ENCODE measurements around the gene ANAPC16.
A peak's percentile ranks its signal among the peaks of the same experiment; 100 is the strongest.
"Not testable (repeated sequence)": the region's sequence is repeated elsewhere in the genome, so short reads cannot be mapped to it uniquely, and the experiment has no call there.

Gene ANAPC16

DNA sequence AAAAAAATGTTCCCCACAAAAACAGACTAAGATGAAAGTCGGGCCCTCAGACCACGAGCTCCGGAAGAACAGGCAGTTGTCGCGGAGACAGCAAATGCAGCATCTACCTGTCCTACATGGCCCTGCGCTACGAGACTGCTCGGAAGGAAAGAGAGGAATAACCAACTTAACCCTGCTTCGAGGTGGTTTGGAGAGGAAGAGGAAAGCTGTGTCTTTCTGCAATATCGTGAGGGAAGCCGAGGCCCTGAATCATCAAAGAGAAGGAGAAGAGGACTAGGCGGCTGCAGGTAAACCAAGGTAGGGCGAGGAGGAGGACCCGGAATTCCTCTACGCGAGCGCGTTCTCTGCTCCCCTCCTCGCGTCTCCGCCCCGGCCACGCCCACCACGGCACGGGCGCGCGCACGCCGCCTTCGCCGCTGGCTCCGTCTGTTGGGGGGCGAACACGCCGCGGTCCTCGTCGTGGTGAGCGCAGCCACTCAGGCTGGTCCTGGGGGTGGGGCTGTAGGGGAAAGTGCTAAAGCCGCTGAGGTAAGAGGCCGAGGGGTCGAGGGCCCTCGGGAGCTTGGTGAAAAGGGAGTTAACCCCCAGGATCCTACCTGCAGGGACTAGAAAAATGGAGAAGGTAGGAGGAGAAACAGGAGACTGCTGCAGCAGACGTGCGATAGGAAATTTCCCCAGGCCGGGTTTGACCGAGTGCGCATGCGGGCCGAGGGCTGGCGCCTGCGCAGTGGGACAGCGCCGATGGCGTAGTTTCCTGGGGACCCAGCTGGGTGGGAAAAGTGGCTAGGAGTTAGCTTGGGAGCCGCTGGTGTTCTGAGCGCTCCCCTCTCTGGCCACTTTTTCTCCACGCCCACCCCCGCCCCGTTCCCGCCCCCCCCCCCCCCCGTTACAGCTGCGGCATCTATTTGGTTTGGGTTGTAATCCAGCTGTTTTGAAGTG, at the start of gene ANAPC16, which contains the start of gene ASCC1:
ANAPC16 (plus strand) TSS at position 402 of the 939 bp plus-strand sequence. CDS start 7,903 bp downstream, outside the sequence.
ASCC1 (minus strand) TSS at position 666 of the 939 bp plus-strand sequence. CDS start 2,978 bp downstream, outside the sequence.
- DNase-seq, result peak; percentile 94

DNA sequence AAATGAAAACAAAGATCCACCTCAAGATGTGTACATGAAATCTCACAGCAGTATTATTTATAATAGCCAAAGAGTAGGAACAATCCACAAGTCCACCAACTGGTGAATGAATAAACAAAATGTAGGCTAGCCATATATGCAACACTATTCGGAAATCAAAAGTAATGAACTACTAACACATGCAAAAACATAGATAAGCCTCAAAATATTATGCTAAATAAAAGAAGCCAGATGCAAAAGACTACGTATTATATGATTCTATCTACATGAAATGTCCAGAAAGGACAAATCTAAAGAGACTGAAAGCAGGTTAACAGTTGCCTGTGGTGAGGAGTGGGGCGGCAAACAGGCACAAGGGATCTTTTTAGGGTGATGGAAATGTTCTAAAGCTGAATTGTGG, 48.7 kb upstream of the ANAPC16 start:
- DNase-seq, result no peak

DNA sequence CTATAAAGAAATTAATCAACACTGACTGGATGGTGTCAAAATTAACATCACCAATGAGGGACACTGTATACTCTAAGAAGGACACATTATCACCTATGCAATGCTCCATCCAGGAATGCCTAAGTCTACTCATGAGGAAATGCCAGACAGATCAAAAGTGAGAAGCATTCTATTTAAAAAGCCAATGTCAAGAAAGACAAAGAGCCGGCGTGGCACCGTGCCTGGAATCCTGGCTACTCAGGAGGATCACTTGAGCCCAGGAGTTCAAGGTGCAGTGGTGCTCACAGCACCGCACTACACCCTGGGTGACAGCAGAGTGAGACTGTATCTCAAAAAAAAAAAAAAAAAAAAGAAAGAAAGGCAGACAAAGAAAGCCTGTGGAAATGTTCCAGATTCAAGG, 45.5 kb upstream of the ANAPC16 start:
- DNase-seq, result no peak

DNA sequence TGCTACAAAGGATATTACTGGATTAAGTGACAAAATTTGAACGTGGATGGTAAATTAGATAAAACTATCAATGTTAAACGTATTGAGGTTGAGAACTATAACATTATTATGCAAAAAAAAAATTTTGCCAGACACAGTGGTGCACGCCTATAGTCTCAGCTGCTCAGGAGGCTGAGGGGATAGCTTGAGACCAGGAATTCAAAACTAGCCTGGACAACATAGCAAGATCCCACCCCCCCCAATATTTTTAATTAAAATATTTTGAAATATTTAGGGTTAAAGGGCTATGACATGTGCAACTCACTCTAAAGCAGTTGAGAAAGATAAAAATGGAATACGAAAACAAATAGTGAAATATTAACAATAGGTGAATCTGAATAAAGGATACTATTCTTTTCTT, 45.1 kb upstream of the ANAPC16 start:
- no peak for DNase-seq

DNA sequence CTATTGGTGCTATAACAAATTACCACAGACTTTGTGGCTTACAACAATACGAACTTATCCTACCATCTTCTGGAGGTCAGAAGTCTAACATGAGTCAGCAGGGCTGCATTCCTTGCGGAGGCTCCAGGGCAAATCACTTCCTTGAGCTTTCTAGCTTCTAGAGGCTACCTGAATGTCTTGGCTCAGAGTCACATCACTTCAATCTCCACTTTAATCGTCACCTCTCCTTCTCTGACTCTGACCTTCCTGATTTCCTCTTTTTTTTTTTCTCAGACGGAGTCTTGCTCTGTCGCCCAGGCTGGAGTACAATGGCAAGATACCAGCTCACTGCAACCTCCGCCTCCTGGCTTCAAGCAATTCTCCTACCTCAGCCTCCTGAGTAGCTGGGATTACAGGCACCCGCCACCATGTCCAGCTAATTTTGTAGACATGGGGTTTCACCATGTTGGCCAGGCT, 44.6 kb upstream of the ANAPC16 start:
- peak; percentile 15 for DNase-seq

DNA sequence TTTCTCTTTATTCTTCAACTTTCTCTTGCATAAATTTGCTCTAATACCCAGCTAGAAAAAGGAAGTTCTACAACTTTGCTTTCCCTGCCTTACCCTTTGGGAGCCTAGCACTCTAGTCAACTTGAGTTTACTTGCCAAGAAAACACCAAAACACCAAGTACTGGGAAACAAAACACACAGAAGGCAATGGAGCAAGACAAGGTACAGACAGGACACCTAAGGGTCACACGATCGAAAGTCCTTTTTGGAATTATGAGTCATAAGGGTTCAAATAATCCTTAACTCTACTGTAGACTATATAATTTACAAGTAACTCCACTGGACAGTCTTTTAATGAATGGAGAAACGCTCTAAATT, 42.6 kb upstream of the ANAPC16 start:
- DNase-seq, result peak; percentile 30

DNA sequence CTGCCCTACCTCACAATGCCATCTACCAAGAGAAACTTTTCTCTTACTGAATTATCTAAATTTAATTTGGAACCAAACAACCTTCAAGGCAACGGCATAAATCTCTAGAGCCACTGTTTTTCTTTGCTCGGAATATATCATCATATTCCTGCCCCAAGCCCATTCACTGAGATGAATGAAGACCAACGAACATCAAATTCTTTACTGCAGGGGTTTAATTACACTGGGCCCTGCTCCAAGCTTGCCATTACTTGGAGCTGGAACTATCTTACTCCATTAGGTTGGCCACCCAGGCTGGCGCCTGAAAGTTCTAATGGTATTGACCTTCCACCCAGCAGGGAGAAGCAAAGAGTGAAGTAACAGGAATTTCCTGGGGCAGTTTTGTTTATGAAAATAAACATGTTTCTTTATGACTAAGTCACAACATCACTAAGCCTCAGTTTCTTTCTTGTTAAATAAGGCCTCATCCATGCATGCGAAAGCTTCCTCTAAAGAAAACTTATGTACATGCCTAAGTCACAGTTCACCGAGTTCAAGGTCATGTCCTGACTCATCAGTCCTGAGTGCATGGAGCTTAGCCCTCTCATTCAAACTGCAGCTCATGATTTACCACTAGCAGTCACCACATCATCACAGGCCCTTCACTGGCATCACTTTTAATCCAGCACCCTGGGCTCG, 42.1 kb upstream of the ANAPC16 start:
- DNase-seq, result peak; percentile 77

DNA sequence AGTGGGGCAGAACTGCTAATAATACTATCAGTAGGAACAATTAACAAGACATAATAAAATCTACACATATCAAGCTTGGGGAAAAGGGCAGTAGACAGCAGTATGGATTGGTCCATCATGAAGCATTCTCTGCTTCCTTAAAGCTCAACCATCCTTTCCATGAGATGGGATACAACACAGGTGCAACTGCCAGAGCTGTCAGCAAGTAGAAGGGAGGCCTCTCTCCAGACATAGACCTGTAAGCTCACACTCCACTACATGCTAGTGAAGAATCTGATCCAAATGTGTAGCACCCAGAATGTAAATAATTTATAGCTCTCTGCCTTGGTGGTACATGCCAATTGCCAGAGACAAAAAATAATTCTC, 41.5 kb upstream of the ANAPC16 start:
- DNase-seq, result no peak

DNA sequence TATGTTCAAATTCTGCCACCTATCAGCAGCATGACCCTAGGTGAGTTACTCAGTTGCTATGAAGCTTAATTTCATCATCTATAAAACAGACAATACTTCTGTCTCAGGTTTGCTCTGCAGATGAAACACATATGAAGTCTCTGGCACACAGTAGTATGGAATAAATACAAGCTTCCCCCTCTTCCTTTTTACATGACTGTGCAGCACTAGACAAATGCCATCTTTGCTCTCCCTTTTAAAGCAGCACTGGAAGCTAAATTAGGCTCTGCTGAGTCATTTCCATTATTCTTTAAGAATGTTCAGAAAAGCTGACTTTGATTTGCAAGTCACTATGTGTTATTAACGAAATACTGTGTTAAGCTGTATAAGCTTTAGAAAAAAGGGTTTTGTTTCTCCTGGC, 40.7 kb upstream of the ANAPC16 start:
- DNase-seq, result peak; percentile 41

DNA sequence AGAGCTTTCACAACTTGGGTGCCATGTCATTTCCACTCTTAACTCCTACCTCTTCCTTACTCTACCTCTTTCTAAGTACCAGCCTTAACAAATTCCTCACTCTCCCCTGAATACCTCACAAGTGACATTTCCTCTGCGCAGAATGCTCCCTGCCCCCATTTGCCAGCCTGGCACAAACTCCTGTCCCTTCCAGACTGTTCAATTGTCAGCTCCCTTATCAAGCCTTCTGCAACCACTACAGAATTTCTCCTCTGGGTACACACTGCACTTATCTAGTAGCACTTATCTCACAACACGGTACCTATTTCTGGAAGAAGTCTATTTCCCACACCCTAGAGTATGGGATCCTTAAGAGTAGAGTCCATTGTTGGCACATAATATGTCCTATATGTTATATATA, 39.1 kb upstream of the ANAPC16 start:
- no peak for DNase-seq

DNA sequence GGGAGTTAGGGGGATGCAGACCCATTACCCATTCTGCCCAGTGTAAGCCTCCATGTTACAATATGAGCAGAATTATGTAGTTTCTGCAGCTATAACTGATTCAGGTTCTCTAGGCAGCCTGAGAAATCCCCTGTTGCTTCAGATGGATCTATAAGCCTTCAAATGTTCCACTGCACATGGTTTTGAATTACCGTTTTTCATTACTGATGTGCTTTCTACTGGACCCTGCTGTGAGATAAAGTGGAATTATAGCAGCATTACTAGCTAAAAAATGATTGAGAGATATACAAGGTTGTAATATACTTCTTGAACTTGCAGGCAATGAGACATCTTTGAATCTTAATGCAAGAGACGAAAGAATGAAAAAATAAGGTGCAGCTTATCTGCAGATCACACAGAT, 38.4 kb upstream of the ANAPC16 start:
- no peak for DNase-seq

DNA sequence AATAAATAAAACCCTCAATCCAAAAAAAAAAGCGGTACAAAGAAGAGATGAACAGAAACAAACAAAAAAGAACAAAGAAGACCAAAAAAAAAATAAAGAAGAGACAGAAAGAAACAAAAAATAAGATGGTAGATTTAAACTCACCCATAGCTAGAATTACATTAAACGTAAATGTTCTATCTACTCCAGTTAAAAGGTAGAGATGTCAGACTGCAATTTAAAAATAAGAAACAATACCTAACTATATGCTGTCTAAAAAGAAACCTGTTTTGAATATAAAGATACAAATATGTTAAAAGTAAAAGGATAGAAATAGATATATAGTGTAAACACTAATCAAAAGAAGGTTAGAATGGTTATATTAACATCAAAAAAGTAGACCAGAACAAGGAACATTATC, 31.7 kb upstream of the ANAPC16 start:
- no peak for DNase-seq

DNA sequence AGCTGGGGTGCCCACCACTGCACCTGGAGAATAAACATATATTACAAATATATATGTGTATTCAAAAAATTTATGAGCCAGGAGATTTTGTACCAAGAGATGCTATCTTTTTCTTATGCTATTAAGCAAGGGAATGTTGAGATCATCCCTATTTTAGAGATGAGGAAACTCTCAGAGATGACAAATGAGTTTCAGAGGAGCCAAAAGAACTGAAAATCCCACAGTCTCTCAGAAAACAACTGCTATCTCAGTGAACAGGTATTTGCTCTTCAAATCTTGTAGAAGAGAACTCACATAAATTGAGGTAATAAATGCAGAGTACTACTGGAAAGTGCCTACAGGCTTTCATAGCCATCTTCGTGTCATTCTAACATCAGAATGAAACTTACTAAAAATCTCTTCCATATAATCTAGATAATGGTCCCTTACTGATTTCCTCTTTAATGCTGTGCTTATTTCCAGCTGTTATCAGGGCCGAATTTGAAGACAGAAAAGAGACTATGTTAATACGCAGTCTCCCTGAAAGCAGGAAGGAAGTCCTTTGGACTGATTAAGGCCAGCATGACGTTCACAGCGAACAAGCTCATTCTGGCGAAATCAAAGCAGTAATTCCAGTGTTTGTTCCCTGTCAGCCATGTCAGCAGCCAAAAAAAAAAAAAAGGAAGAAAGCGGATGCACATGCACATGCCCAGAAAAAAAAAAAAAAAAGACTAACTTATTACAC, 29.4 kb upstream of the ANAPC16 start:
- DNase-seq, result peak; percentile 90

DNA sequence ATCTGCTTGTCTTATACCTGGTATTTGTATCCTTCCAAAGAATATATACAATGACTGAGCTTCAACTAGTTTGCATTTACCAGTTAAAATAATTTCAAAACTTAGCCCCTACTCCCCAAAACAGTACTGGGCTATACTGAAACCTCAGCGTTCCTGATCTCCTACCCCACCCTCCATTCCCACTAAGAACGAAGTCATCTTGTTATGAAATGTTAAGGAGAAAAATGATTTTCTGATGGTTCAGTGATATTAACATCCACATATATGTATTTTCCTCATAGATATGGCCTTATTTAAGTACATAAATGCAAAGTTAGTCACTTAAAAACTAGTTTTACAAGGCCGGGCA, 28.9 kb upstream of the ANAPC16 start:
- no peak for DNase-seq

DNA sequence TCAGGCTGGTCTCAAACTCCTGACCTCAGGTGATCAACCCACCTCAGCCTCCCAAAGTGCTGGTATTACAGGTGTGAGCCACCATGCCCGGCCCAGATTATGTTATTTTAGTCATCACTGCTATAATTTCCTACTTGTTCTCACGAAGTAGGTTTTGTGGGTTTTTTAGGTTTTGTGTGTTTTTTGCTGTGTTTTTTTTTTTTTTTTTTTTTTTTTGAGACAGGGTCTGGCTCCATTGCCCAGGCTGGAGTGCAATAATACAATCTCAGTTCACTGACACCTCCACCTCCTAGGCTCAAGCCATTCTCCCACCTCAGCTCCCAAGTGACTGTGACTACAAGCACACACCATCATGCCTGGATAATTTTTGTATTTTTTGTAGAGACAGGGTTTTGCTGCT, 20.9 kb upstream of the ANAPC16 start:
- no peak for DNase-seq

DNA sequence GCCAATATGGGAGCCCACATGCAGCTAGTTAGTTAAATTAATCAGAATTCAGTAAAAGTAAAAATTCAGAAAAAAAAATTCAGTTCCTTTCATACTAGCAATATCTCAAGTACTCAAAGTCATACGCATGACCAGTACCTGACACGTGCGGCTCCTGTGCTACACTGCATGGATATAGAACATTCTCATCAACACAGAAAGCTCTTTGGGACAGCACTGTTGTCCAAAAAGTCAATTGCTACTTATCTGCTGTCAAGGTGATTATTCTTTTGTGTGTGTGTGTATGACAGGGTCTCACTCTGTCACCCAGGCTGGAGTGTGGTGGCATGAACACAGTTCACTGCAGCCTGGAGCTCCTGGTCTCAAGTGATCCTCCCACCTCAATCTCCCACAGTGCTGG, 14.9 kb upstream of the ANAPC16 start:
- no peak for DNase-seq

DNA sequence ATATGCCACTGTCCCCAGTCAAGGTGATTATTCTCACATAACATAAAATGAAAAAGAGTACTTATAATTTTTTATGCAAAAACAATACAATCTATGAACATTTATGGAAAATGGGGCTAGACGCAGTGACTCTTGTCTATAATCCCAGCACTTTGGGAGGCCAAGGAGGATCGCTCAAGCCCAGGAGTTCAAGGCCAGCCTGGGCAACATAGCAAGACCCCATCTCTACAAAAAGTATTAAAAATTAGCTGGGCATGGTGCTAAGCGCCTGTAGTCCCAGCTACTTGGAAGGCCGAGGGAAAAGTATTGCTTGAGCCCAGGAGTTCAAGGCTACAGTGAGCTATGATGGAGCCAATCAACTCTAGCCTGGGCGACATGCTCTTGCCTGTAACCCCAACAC, 14.5 kb upstream of the ANAPC16 start:
- no peak for DNase-seq

DNA sequence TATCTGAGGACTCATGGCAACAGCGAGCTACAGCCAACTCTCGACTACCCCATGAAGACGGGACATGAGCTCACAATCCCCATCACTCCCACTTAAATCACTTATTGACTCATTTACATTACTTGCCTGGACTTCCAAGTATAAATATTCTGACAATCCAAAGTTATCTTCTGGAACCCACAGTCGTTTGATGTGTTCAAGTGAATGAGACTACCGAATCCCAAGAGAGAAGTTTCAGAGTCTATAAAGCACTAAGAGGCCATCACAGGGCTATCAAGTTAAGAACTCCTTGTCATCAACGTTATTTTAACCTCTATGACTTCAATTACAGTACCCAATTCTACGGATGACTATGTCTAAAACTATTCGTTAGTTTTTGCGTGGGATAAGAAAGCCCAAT, 11.5 kb upstream of the ANAPC16 start:
- DNase-seq, result no peak

DNA sequence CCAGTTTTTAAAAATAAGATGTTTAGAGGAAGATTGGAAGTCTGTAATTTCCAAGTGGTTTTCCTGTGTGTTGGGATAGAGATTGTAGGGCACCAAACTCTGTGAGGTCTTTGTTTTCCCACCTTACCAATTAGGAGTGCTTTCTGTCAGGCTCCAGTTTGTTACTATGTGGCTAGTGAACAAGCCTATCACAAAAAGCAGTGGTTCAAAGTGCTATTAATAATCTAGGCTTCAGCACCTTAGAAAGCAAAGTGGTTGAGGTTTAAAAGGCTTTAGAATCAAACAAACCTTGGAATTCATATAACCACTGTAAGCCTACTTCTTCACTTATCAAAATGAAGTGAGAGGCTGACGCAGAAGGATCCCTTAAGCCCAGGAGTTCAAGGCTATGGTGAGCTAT, 11.1 kb upstream of the ANAPC16 start:
- DNase-seq, result no peak

DNA sequence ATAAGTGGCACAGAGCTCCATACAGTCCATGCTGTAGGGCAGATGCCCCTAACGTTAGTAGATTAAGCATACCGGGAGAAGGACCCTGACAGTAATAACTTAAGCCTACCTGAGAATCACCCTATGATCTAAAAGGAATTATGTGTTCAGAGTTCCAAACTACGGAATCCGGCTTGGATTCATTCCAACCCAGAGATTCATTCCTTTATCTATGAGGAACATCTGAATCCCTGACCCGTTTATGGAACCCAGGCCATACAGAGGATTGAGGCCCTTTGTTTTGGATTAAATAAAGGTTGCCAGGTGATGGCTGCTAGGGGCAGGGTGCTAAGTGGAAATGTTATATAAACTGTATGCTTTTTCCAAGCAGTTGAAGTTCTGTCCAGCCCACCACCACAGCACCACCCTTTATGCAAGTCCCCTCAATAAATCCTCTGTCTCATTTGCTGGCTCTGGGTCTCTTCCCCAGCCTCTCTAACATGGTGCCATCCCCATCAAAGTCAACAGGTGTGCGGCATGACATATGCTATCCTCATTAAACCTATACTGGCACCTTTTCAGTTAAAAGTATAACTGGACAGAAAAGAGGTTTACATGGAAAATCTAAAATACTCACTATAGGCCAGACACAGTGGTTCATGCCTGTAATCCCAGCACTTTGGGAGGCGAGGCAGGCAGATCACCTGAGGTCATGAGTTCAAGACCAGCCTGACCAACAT, 9.1 kb upstream of the ANAPC16 start:
- no peak for DNase-seq

DNA sequence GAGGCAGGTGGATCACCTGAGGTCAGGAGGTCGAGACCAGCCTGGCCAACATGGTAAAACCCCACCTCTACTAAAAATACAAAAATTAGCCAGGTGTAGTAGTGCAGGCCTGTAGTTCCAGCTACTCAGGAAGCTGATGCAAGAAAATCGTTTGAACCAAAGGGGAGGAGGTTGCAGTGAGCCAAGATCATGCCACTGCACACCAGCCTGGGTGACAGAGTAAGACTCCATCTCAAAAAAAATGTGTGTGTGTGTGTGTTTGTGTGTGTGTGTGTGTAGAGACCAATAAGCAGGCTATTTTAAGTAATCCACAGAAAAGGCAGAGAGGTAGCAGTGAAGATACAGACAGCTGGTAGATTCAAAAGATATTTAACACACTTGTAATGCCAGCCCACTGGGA, 7.3 kb upstream of the ANAPC16 start:
- DNase-seq, result not testable (repeated sequence)

DNA sequence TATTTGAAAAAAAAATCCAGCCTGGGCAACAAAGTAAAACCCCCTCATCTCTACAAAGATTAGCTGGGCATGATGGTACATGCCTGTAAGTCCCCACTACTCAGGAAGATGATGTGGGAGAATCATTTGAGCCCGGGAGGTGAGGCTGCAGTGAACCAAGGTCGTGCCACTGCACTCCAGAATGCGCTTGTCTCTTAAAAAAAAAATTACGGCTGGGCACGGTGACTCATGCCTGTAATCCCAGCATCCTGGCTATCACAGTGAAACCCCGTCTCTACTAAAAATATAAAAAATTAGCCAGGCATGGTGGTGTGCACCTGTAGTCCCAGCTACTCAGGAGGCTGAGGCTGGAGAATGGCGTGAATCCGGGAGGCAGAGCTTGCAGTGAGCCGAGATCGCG, 4.4 kb upstream of the ANAPC16 start:
- DNase-seq, result not testable (repeated sequence)

DNA sequence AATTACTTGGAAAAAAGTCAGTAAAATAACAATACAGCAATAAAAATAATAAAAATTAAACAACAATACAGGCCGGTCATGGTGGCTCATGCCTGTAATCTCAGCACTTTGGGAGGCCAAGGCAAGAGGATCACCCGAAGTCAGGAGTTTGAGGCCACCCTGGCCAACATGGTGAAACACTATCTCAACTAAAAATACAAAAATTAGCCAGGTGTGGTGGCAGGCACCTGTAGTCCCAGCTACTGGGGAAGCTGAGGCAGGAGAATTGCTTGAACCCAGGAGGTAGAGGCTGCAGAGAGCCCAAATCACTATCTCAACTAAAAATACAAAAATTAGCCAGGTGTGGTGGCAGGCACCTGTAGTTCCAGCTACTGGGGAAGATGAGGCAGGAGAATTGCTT, 4.0 kb upstream of the ANAPC16 start:
- not testable (repeated sequence) for DNase-seq
